ENCODE results near the gene MORF4L1. TPM values are rescaled to one million over a fixed set of nuclear protein-coding genes. Genes with fewer than 3 reads are reported as not detected.

The MORF4L1 gene
- total RNA-seq, 2 donors from 2014 or later, result 151 to 304 TPM

- no peak for TF ChIP-seq POLR2AphosphoS5 (IDR thresholded peaks at IDR 0.05)
- no peak for TF ChIP-seq POLR2A (IDR thresholded peaks at IDR 0.05)
- no peak for TF ChIP-seq CTCF (IDR thresholded peaks at IDR 0.05)
- Histone ChIP-seq H3K36me3 (no peaks in the 10 kb centered on the region), H3K27me3 (replicated peaks; ENCODE audit: insufficient read depth) (no peaks in the 10 kb centered on the region), H3K27ac (no peak overlapping the region), H3K9me3 (no peaks in the 10 kb centered on the region), H3K4me1 (replicated peaks) (no peaks in the 10 kb centered on the region), H3K4me3 (no peak overlapping the region)
- 95% methylated on average over 4 of the region's 4 CpGs for WGBS
- no peak for DNase-seq (ENCODE audit: low spot score)
- intact Hi-C loops (cut with DNase I), result no loop called here
These were observed 70.1 kb downstream of the MORF4L1 start for GRCh38 chr15:78942741-78943140.

GRCh38 chr15:78943692-78944091 is 71.0 kb downstream of the MORF4L1 start:
- Histone ChIP-seq H3K27ac (peak overlapping the region; percentile 68 to 85), H3K36me3 (no peaks in the 10 kb centered on the region), H3K9me3 (no peaks in the 10 kb centered on the region), H3K4me1 (replicated peaks) (no peaks in the 10 kb centered on the region), H3K27me3 (replicated peaks; ENCODE audit: insufficient read depth) (no peaks in the 10 kb centered on the region), H3K4me3 (peak overlapping the region; percentile 54 to 66)
- no peak for TF ChIP-seq POLR2A (IDR thresholded peaks at IDR 0.05)
- TF ChIP-seq POLR2AphosphoS5 (IDR thresholded peaks at IDR 0.05), result no peak
- no peak for TF ChIP-seq CTCF (IDR thresholded peaks at IDR 0.05)
- DNase-seq (ENCODE audit: low spot score), result no peak
- 23% methylated on average over 7 of the region's 7 CpGs for WGBS
- intact Hi-C loops (cut with DNase I), result no loop called here

- Histone ChIP-seq H3K4me3 (peak overlapping the region; percentile 54 to 66), H3K4me1 (replicated peaks) (no peaks in the 10 kb centered on the region), H3K27ac (peak overlapping the region; percentile 68 to 85), H3K27me3 (replicated peaks; ENCODE audit: insufficient read depth) (no peaks in the 10 kb centered on the region), H3K9me3 (no peaks in the 10 kb centered on the region), H3K36me3 (no peaks in the 10 kb centered on the region)
- 10% methylated on average over 9 of the region's 12 CpGs for WGBS
- no peak for DNase-seq (ENCODE audit: low spot score)
- intact Hi-C loops (cut with DNase I), result no loop called here
- no peak for TF ChIP-seq CTCF (IDR thresholded peaks at IDR 0.05)
These were observed 71.5 kb downstream of the MORF4L1 start for GRCh38 chr15:78944202-78944625.

GRCh38 chr15:78944669-78945407 is 72.1 kb downstream of the MORF4L1 start, which contains the start of gene CTSH:
TSS of gene CTSH (minus strand) at chr15:78945046. CDS start at chr15:78944981, 65 bp downstream.
- WGBS, result 0% methylated on average over 26 of the region's 71 CpGs
- Histone ChIP-seq H3K9me3 (no peaks in the 10 kb centered on the region), H3K4me1 (replicated peaks) (no peaks in the 10 kb centered on the region), H3K27me3 (replicated peaks; ENCODE audit: insufficient read depth) (no peaks in the 10 kb centered on the region), H3K27ac (peak within 1 kb of the TSS; percentile 68 to 85), H3K4me3 (peak within 1 kb of the TSS; percentile 54 to 66), H3K36me3 (no peaks in the 10 kb centered on the region)
- TF ChIP-seq POLR2A (IDR thresholded peaks at IDR 0.05), result peak; percentile 98
- TF ChIP-seq CTCF (IDR thresholded peaks at IDR 0.05), result peak in 1 of 4 experiments; percentile 5
- peak; percentile 80 for TF ChIP-seq POLR2AphosphoS5 (IDR thresholded peaks at IDR 0.05)
- intact Hi-C loops (cut with DNase I), result loop anchor here (5.0 kb wide), 1 partner anchor 33 kb away; no protein-coding TSS in a partner anchor
- peak; percentile 82 for DNase-seq (ENCODE audit: low spot score)

GRCh38 chr15:78946493-78946892 is 73.8 kb downstream of the MORF4L1 start:
- intact Hi-C loops (cut with DNase I), result loop anchor here (5.0 kb wide), 1 partner anchor 34 kb away; no protein-coding TSS in a partner anchor
- H3K27me3 ChIP-seq (replicated peaks; ENCODE audit: insufficient read depth), result no peaks in the 10 kb centered on the region
- no peak overlapping the region for H3K4me3 ChIP-seq
- DNase-seq (ENCODE audit: low spot score), result no peak
- H3K36me3 ChIP-seq, result no peaks in the 10 kb centered on the region
- TF ChIP-seq POLR2AphosphoS5 (IDR thresholded peaks at IDR 0.05) (no peak), CTCF (IDR thresholded peaks at IDR 0.05) (no peak), POLR2A (IDR thresholded peaks at IDR 0.05) (no peak)
- 96% methylated on average over 5 of the region's 5 CpGs for WGBS
- no peaks in the 10 kb centered on the region for H3K4me1 ChIP-seq (replicated peaks)
- no peaks in the 10 kb centered on the region for H3K9me3 ChIP-seq
- H3K27ac ChIP-seq, result no peak overlapping the region

Measured in prostate gland (tissue), 2 donors.